Progenitor cell of endocrine pancreas (in vitro differentiated cells): ENCODE results near the gene C19orf38. TPM values are rescaled to one million over a fixed set of nuclear protein-coding genes. Genes with fewer than 3 reads are reported as not detected.

ENCODE experiments used
- DNase-seq: peaks from one replicate; pipeline ENCODE4 v3.0.0; 2021; ENCODE audit warnings: low spot score; ENCODE audit not compliant: unreplicated experiment
- H3K27ac Mint-ChIP-seq: 2 replicates; pipeline ENCODE4 v1.8.0; 2021; ENCODE audit warnings: mild to moderate bottlenecking, moderate library complexity, mixed read lengths
- H3K27me3 Mint-ChIP-seq: 2 replicates; pipeline ENCODE4 v1.8.0; 2021; ENCODE audit warnings: mixed read lengths
- H3K36me3 Mint-ChIP-seq: 2 replicates; pipeline ENCODE4 v1.8.0; 2022; ENCODE audit warnings: mixed read lengths; ENCODE audit not compliant: insufficient read depth
- H3K4me1 Mint-ChIP-seq: 2 replicates; pipeline ENCODE4 v1.8.0; 2021; ENCODE audit warnings: low read depth, mixed read lengths
- H3K4me3 Mint-ChIP-seq: 2 replicates; pipeline ENCODE4 v1.8.0; 2021; ENCODE audit warnings: low read depth, mild to moderate bottlenecking, moderate library complexity, mixed read lengths
- H3K9me3 Mint-ChIP-seq: 2 replicates; pipeline ENCODE4 v1.8.0; 2021; ENCODE audit warnings: low read depth, mixed read lengths
- total RNA-seq: library from RNA; stranded (reverse); gene quantifications from 2 replicates; pipeline ENCODE4 v1.2.1, GENCODE V29; 2021
- TF ChIP-seq, protein P1 (sequence below): fragments of 200-600 bp; sonication (generic); IDR thresholded peaks from one replicate; pipeline ENCODE4 v1.5.0; 2021; ENCODE audit warnings: antibody characterized with exemption, mild to moderate bottlenecking; ENCODE audit not compliant: unreplicated experiment

The C19orf38 gene
- total RNA-seq, 1 donor from 2014 or later, result 0.31 TPM

DNA sequence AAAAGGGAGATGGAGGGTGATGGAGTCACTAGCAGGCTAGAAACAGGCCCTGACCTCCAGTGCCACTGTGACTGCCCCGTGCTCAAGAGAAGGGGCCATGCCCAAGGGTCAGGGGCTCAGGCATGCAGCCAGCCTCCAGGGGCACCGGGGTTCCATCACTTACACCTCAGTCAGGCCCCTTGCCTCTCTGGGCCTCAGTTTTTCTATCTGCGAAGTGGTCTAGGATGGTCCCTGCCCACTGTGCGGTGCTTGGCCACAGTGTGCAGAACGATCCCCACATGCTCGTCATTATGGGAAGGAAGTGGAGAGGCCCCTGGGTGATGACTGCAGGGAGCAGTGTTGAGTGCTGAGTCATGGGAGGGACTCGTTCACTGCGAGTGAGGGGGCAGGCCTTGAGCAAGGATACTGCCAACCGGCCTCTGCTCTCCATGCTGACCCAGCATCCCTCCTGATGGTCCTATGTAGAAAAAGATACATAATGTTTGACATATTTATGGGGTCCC lies 35.3 kb upstream of the C19orf38 start:
- DNase-seq, result no peak
- Mint-ChIP-seq H3K27ac (no peak overlapping the region), H3K4me3 (no peak overlapping the region), H3K9me3 (no peaks in the 10 kb centered on the region), H3K27me3 (no peaks in the 10 kb centered on the region), H3K36me3 (peaks cover 14% of the 10 kb centered on the region), H3K4me1 (no peaks in the 10 kb centered on the region)
- TF ChIP-seq, protein P1, sequence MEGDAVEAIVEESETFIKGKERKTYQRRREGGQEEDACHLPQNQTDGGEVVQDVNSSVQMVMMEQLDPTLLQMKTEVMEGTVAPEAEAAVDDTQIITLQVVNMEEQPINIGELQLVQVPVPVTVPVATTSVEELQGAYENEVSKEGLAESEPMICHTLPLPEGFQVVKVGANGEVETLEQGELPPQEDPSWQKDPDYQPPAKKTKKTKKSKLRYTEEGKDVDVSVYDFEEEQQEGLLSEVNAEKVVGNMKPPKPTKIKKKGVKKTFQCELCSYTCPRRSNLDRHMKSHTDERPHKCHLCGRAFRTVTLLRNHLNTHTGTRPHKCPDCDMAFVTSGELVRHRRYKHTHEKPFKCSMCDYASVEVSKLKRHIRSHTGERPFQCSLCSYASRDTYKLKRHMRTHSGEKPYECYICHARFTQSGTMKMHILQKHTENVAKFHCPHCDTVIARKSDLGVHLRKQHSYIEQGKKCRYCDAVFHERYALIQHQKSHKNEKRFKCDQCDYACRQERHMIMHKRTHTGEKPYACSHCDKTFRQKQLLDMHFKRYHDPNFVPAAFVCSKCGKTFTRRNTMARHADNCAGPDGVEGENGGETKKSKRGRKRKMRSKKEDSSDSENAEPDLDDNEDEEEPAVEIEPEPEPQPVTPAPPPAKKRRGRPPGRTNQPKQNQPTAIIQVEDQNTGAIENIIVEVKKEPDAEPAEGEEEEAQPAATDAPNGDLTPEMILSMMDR, result no peak

DNA sequence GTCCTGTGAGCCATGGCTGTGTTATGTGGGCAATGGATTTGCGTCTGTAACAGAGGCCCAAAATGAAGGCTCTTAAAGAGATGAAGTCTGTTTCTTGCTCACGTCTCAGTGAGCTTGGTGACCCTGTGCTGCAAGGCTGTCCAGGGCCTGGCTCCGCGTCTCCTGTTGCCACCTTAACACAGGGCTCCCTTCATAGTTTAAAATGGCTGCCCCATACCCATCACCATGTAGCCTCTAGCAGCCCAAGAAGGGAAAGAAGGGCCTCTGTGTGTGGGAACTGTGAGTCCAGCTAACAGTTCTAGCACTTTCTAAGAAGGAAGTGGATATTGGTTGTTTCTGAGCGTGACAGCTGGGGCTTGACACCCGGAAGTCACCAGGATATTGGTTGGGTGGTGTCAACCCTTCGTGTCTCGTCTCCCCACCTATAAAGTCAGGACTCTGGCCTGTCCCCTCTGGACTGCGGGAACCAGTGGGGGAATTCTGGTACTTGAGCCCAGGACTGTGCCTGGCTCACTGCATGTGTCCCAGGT lies 33.1 kb upstream of the C19orf38 start:
- Mint-ChIP-seq H3K9me3 (no peaks in the 10 kb centered on the region), H3K4me1 (no peaks in the 10 kb centered on the region), H3K4me3 (no peak overlapping the region), H3K27ac (no peak overlapping the region), H3K36me3 (peaks cover 4% of the 10 kb centered on the region), H3K27me3 (no peaks in the 10 kb centered on the region)
- no peak for DNase-seq
- TF ChIP-seq, protein P1, result no peak

- no peak overlapping the region for H3K4me3 Mint-ChIP-seq
- TF ChIP-seq, protein P1, result no peak
- peaks cover 10% of the 10 kb centered on the region for H3K36me3 Mint-ChIP-seq
- H3K9me3 Mint-ChIP-seq, result no peaks in the 10 kb centered on the region
- H3K27ac Mint-ChIP-seq, result no peak overlapping the region
- H3K27me3 Mint-ChIP-seq, result no peaks in the 10 kb centered on the region
- no peak for DNase-seq
- H3K4me1 Mint-ChIP-seq, result no peaks in the 10 kb centered on the region
Observed at GRCh38 chr19:10815969-10816644, 32.1 kb upstream of the C19orf38 start.

DNA sequence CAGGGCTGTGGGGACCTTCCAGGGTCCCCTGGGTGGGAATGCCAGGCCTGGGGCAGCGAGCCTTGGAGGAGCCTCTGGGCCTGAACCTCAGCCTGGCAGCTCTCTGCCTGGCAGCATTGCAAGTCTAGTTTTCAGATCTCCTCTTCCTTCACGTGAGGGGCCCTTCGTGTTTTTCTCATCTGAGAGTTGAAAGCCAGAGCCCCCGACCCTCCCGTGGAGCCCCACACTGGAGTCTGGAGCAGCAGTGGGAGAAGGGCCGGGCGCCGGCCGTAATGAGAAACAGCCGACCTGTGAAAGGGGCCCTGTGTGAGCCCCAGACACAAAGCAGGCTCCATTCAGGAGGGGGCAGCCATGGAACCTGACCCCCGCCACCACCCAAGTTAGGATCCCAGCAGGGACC lies 31.5 kb upstream of the C19orf38 start:
- DNase-seq, result no peak
- Mint-ChIP-seq H3K4me3 (no peak overlapping the region), H3K9me3 (no peaks in the 10 kb centered on the region), H3K27me3 (no peaks in the 10 kb centered on the region), H3K4me1 (no peaks in the 10 kb centered on the region), H3K36me3 (peaks cover 12% of the 10 kb centered on the region), H3K27ac (no peak overlapping the region)
- TF ChIP-seq, protein P1, result no peak

DNA sequence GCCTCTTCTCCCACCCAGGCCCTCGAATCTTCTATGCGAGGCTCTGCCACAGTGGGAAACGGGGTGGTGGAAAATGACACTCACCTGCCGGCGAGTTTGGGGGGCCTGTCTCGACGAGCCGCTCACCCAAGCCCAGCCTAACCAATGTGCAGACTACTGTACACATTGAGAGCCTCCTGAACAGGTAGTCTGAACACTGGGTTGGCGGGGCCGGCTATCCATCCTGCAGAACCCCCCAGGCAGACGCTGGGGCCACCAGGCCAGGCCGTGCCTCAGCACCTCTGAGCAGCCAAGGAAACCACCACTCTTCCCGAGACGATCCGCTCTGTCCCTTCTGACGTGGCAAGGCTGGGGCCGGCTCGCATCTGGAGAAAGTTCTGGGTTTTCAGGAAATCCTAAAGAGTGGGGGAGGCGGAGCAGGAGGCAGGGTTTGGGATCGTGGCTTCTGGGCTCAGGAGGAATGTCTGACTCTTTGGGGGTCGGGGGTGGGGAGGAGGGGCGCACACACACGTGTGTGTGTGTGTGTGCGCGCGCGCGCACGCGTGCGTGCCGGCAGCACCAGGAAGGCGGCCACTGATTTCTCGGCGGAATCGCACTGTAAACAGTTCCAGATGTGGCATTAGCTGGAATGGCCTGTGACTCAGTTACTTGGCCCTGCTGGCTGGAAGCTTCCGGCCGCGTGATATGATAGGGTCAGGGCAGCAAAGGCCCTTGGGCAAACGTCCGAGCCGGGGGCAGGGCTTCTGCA lies 30.8 kb upstream of the C19orf38 start:
- H3K4me1 Mint-ChIP-seq, result no peaks in the 10 kb centered on the region
- no peaks in the 10 kb centered on the region for H3K27me3 Mint-ChIP-seq
- no peak overlapping the region for H3K4me3 Mint-ChIP-seq
- H3K27ac Mint-ChIP-seq, result peak overlapping the region; percentile 81
- peaks cover 12% of the 10 kb centered on the region for H3K36me3 Mint-ChIP-seq
- TF ChIP-seq, protein P1, result no peak
- H3K9me3 Mint-ChIP-seq, result no peaks in the 10 kb centered on the region
- DNase-seq, result no peak
